Measurements from ENCODE around the gene SOHLH1. TPM values are rescaled to one million over a fixed set of nuclear protein-coding genes. Genes with fewer than 3 reads are reported as not detected.

SOHLH1 gene
- total RNA-seq, 5 donors from 2014 or later (not counting 1 experiment from before 2014, with no cell fraction given), result not detected

GRCh38 chr9:135698767-135699166 lies 514 bp downstream of the SOHLH1 start:
- Histone ChIP-seq H3K9me3 (no peaks in the 10 kb centered on the region), H3K4me3 (ENCODE audit: control insufficient read depth in 1 of 2, extremely low read depth in 1 of 2, low read length in 1 of 2) (no peak overlapping the region), H3K36me3 (ENCODE audit: control insufficient read depth in 2 of 2, extremely low read depth in 1 of 2, insufficient read depth in 1 of 2, low read length in 1 of 2) (no peaks in the 10 kb centered on the region), H3K27ac (ENCODE audit: low read length) (no peak overlapping the region), H3K27me3 (replicated peaks in 1 of 2; ENCODE audit: control insufficient read depth in 2 of 2, extremely low read depth in 1 of 2, insufficient read depth in 2 of 2, low read length in 1 of 2) (peaks cover 3 to 42% of the 10 kb centered on the region in 2 experiments), H3K4me1 (ENCODE audit: control insufficient read depth in 1 of 2, extremely low read depth in 1 of 2, insufficient read depth in 2 of 2, low read length in 2 of 2) (peaks cover 0 to 17% of the 10 kb centered on the region in 2 experiments)
- H3K4me1 Mint-ChIP-seq, result no peaks in the 10 kb centered on the region
- WGBS (ENCODE audit: insufficient coverage), result 74% methylated on average over 18 of the region's 19 CpGs
- ATAC-seq (replicated peaks in 1 of 4) (no peak), DNase-seq (no peak)
- H3K9me3 Mint-ChIP-seq, result no peaks in the 10 kb centered on the region
- H3K27ac Mint-ChIP-seq, result no peak overlapping the region
- POLR2A ChIA-PET, result no interaction called here
- no peaks in the 10 kb centered on the region for H3K36me3 Mint-ChIP-seq
- CTCF ChIA-PET, result no interaction called here
- H3K4me3 Mint-ChIP-seq, result no peak overlapping the region
- peaks cover 0 to 6% of the 10 kb centered on the region in 2 donors for H3K27me3 Mint-ChIP-seq

GRCh38 chr9:135698236-135698635 lies 1.0 kb downstream of the SOHLH1 start:
- no peak overlapping the region for H3K27ac Mint-ChIP-seq
- H3K9me3 ChIP-seq, result no peaks in the 10 kb centered on the region
- H3K4me1 Mint-ChIP-seq, result no peaks in the 10 kb centered on the region
- ATAC-seq (replicated peaks in 1 of 4), result no peak
- H3K4me1 ChIP-seq (ENCODE audit: control insufficient read depth in 1 of 2, extremely low read depth in 1 of 2, insufficient read depth in 2 of 2, low read length in 2 of 2), result peaks cover 0 to 17% of the 10 kb centered on the region in 2 experiments
- no peaks in the 10 kb centered on the region for H3K36me3 ChIP-seq (ENCODE audit: control insufficient read depth in 2 of 2, extremely low read depth in 1 of 2, insufficient read depth in 1 of 2, low read length in 1 of 2)
- H3K4me3 Mint-ChIP-seq, result no peak overlapping the region
- H3K27me3 Mint-ChIP-seq, result peaks cover 0 to 10% of the 10 kb centered on the region in 2 donors
- no peaks in the 10 kb centered on the region for H3K36me3 Mint-ChIP-seq
- DNase-seq, result no peak
- no peak overlapping the region for H3K4me3 ChIP-seq (ENCODE audit: control insufficient read depth in 1 of 2, extremely low read depth in 1 of 2, low read length in 1 of 2)
- peaks cover 3 to 37% of the 10 kb centered on the region in 2 experiments for H3K27me3 ChIP-seq (replicated peaks in 1 of 2; ENCODE audit: control insufficient read depth in 2 of 2, extremely low read depth in 1 of 2, insufficient read depth in 2 of 2, low read length in 1 of 2)
- WGBS (ENCODE audit: insufficient coverage), result 74% methylated on average over 21 of the region's 21 CpGs
- CTCF ChIA-PET, result no interaction called here
- no peaks in the 10 kb centered on the region for H3K9me3 Mint-ChIP-seq
- no peak overlapping the region for H3K27ac ChIP-seq (ENCODE audit: low read length)
- POLR2A ChIA-PET, result no interaction called here

GRCh38 chr9:135697226-135697625 lies 2.1 kb downstream of the SOHLH1 start:
- Histone ChIP-seq H3K4me1 (ENCODE audit: control insufficient read depth in 1 of 2, extremely low read depth in 1 of 2, insufficient read depth in 2 of 2, low read length in 2 of 2) (peaks cover 0 to 14% of the 10 kb centered on the region in 2 experiments), H3K9me3 (no peaks in the 10 kb centered on the region), H3K36me3 (ENCODE audit: control insufficient read depth in 2 of 2, extremely low read depth in 1 of 2, insufficient read depth in 1 of 2, low read length in 1 of 2) (no peaks in the 10 kb centered on the region), H3K27me3 (replicated peaks in 1 of 2; ENCODE audit: control insufficient read depth in 2 of 2, extremely low read depth in 1 of 2, insufficient read depth in 2 of 2, low read length in 1 of 2) (peaks cover 0 to 35% of the 10 kb centered on the region in 2 experiments), H3K27ac (ENCODE audit: low read length) (no peak overlapping the region), H3K4me3 (ENCODE audit: control insufficient read depth in 1 of 2, extremely low read depth in 1 of 2, low read length in 1 of 2) (no peak overlapping the region)
- ATAC-seq (replicated peaks in 1 of 4) (no peak), DNase-seq (no peak)
- 81% methylated on average over 14 of the region's 15 CpGs for WGBS (ENCODE audit: insufficient coverage)
- H3K27me3 Mint-ChIP-seq, result peaks cover 0 to 5% of the 10 kb centered on the region in 2 donors
- no peak overlapping the region for H3K27ac Mint-ChIP-seq
- no peaks in the 10 kb centered on the region for H3K9me3 Mint-ChIP-seq
- no peak overlapping the region for H3K4me3 Mint-ChIP-seq
- ChIA-PET CTCF (no interaction called here), POLR2A (no interaction called here)
- no peaks in the 10 kb centered on the region for H3K4me1 Mint-ChIP-seq
- no peaks in the 10 kb centered on the region for H3K36me3 Mint-ChIP-seq

GRCh38 chr9:135696446-135696845 lies 2.8 kb downstream of the SOHLH1 start:
- Histone ChIP-seq H3K4me1 (ENCODE audit: control insufficient read depth in 1 of 2, extremely low read depth in 1 of 2, insufficient read depth in 2 of 2, low read length in 2 of 2) (peaks cover 0 to 6% of the 10 kb centered on the region in 2 experiments), H3K4me3 (ENCODE audit: control insufficient read depth in 1 of 2, extremely low read depth in 1 of 2, low read length in 1 of 2) (no peak overlapping the region), H3K27ac (ENCODE audit: low read length) (no peak overlapping the region), H3K36me3 (ENCODE audit: control insufficient read depth in 2 of 2, extremely low read depth in 1 of 2, insufficient read depth in 1 of 2, low read length in 1 of 2) (no peaks in the 10 kb centered on the region), H3K9me3 (no peaks in the 10 kb centered on the region), H3K27me3 (replicated peaks in 1 of 2; ENCODE audit: control insufficient read depth in 2 of 2, extremely low read depth in 1 of 2, insufficient read depth in 2 of 2, low read length in 1 of 2) (peaks cover 0 to 29% of the 10 kb centered on the region in 2 experiments)
- Mint-ChIP-seq H3K27ac (no peak overlapping the region), H3K36me3 (no peaks in the 10 kb centered on the region), H3K27me3 (peaks cover 0 to 5% of the 10 kb centered on the region in 2 donors), H3K4me1 (no peaks in the 10 kb centered on the region), H3K9me3 (no peaks in the 10 kb centered on the region), H3K4me3 (no peak overlapping the region)
- ChIA-PET POLR2A (no interaction called here), CTCF (no interaction called here)
- no peak for DNase-seq
- ATAC-seq (replicated peaks in 1 of 4), result no peak
- WGBS (ENCODE audit: insufficient coverage), result 78% methylated on average over 11 of the region's 16 CpGs

GRCh38 chr9:135695642-135696041 lies 3.6 kb downstream of the SOHLH1 start:
- Histone ChIP-seq H3K27ac (ENCODE audit: low read length) (no peak overlapping the region), H3K27me3 (replicated peaks in 1 of 2; ENCODE audit: control insufficient read depth in 2 of 2, extremely low read depth in 1 of 2, insufficient read depth in 2 of 2, low read length in 1 of 2) (peaks cover 0 to 21% of the 10 kb centered on the region in 2 experiments), H3K4me1 (ENCODE audit: control insufficient read depth in 1 of 2, extremely low read depth in 1 of 2, insufficient read depth in 2 of 2, low read length in 2 of 2) (no peaks in the 10 kb centered on the region), H3K4me3 (ENCODE audit: control insufficient read depth in 1 of 2, extremely low read depth in 1 of 2, low read length in 1 of 2) (no peak overlapping the region), H3K9me3 (no peaks in the 10 kb centered on the region), H3K36me3 (ENCODE audit: control insufficient read depth in 2 of 2, extremely low read depth in 1 of 2, insufficient read depth in 1 of 2, low read length in 1 of 2) (no peaks in the 10 kb centered on the region)
- ATAC-seq (replicated peaks in 1 of 4), result no peak
- POLR2A ChIA-PET, result no interaction called here
- Mint-ChIP-seq H3K27me3 (peaks cover 0 to 5% of the 10 kb centered on the region in 2 donors), H3K36me3 (no peaks in the 10 kb centered on the region), H3K27ac (no peak overlapping the region), H3K9me3 (no peaks in the 10 kb centered on the region), H3K4me3 (no peak overlapping the region), H3K4me1 (no peaks in the 10 kb centered on the region)
- no peak for DNase-seq
- WGBS (ENCODE audit: insufficient coverage), result 83% methylated on average over 11 of the region's 12 CpGs
- CTCF ChIA-PET, result no interaction called here

- Mint-ChIP-seq H3K4me3 (no peak overlapping the region), H3K27ac (no peak overlapping the region), H3K9me3 (no peaks in the 10 kb centered on the region), H3K4me1 (no peaks in the 10 kb centered on the region), H3K36me3 (no peaks in the 10 kb centered on the region), H3K27me3 (peaks cover 0 to 5% of the 10 kb centered on the region in 2 donors)
- Histone ChIP-seq H3K27ac (ENCODE audit: low read length) (no peak overlapping the region), H3K9me3 (no peaks in the 10 kb centered on the region), H3K4me1 (ENCODE audit: control insufficient read depth in 1 of 2, extremely low read depth in 1 of 2, insufficient read depth in 2 of 2, low read length in 2 of 2) (no peaks in the 10 kb centered on the region), H3K27me3 (replicated peaks in 1 of 2; ENCODE audit: control insufficient read depth in 2 of 2, extremely low read depth in 1 of 2, insufficient read depth in 2 of 2, low read length in 1 of 2) (peaks cover 0 to 16% of the 10 kb centered on the region in 2 experiments), H3K36me3 (ENCODE audit: control insufficient read depth in 2 of 2, extremely low read depth in 1 of 2, insufficient read depth in 1 of 2, low read length in 1 of 2) (no peaks in the 10 kb centered on the region), H3K4me3 (ENCODE audit: control insufficient read depth in 1 of 2, extremely low read depth in 1 of 2, low read length in 1 of 2) (no peak overlapping the region)
- no peak for DNase-seq
- ChIA-PET CTCF (no interaction called here), POLR2A (no interaction called here)
- ATAC-seq (replicated peaks in 1 of 4), result no peak
- 69% methylated on average over 16 of the region's 16 CpGs for WGBS (ENCODE audit: insufficient coverage)
These were observed 4.2 kb downstream of the SOHLH1 start for GRCh38 chr9:135695036-135695435.

- CTCF ChIA-PET, result no interaction called here
- Mint-ChIP-seq H3K9me3 (no peaks in the 10 kb centered on the region), H3K27ac (no peak overlapping the region), H3K4me1 (no peaks in the 10 kb centered on the region), H3K4me3 (no peak overlapping the region), H3K36me3 (no peaks in the 10 kb centered on the region), H3K27me3 (peaks cover 0 to 5% of the 10 kb centered on the region in 2 donors)
- no peaks in the 10 kb centered on the region for H3K36me3 ChIP-seq (ENCODE audit: control insufficient read depth in 2 of 2, extremely low read depth in 1 of 2, insufficient read depth in 1 of 2, low read length in 1 of 2)
- WGBS (ENCODE audit: insufficient coverage), result 56% methylated on average over 12 of the region's 18 CpGs
- H3K9me3 ChIP-seq, result no peaks in the 10 kb centered on the region
- DNase-seq (no peak), ATAC-seq (replicated peaks in 1 of 4) (no peak)
- H3K27ac ChIP-seq (ENCODE audit: low read length), result no peak overlapping the region
- POLR2A ChIA-PET, result no interaction called here
- no peaks in the 10 kb centered on the region for H3K4me1 ChIP-seq (ENCODE audit: control insufficient read depth in 1 of 2, extremely low read depth in 1 of 2, insufficient read depth in 2 of 2, low read length in 2 of 2)
- peaks cover 0 to 14% of the 10 kb centered on the region in 2 experiments for H3K27me3 ChIP-seq (replicated peaks in 1 of 2; ENCODE audit: control insufficient read depth in 2 of 2, extremely low read depth in 1 of 2, insufficient read depth in 2 of 2, low read length in 1 of 2)
- no peak overlapping the region for H3K4me3 ChIP-seq (ENCODE audit: control insufficient read depth in 1 of 2, extremely low read depth in 1 of 2, low read length in 1 of 2)
These were observed 4.9 kb downstream of the SOHLH1 start for GRCh38 chr9:135694414-135694813.

All from T-cell (primary cell).